Fibroblast of the aortic adventitia (primary cell): Measurements from ENCODE around the gene CREB1. TPM values are rescaled to one million over a fixed set of nuclear protein-coding genes. Genes with fewer than 3 reads are reported as not detected.

Experiments used
- DNase-seq: peaks from one replicate; pipeline ENCODE4 v3.0.0-alpha.2; 2010; ENCODE audit warnings: low read depth
- H3K4me3 ChIP-seq: 2 replicates; pipeline ENCODE4 v1.5.1; 2011; ENCODE audit warnings: low read depth, mild to moderate bottlenecking, control low read depth, low read length, moderate library complexity
- CTCF ChIP-seq: IDR thresholded peaks from 2 replicates; pipeline ENCODE4 v1.5.1; 2011; ENCODE audit warnings: mild to moderate bottlenecking, low read length, control low read depth, inconsistent platforms; ENCODE audit not compliant: insufficient read depth
- total RNA-seq: library from RNA; depleted of rRNA; stranded (reverse); fragments of >200 nt; gene quantifications from 2 replicates; pipeline ENCODE4 v1.2.3, GENCODE V29; 2012; ENCODE audit warnings: low replicate concordance

The CREB1 gene
- total RNA-seq, 1 donor = 52.4 TPM

GRCh38 chr2:207502577-207503198, 27.1 kb upstream of the CREB1 start:
- H3K4me3 ChIP-seq = no peak overlapping the region
- no peak for DNase-seq
- no peak for TF ChIP-seq CTCF

- DNase-seq = peak; percentile 66
- TF ChIP-seq CTCF = no peak
- no peak overlapping the region for H3K4me3 ChIP-seq
These were observed 26.5 kb upstream of the CREB1 start for GRCh38 chr2:207503234-207503633.

- peak overlapping the region; percentile 31 for H3K4me3 ChIP-seq
- peak; percentile 91 for DNase-seq
- peak; percentile 36 for TF ChIP-seq CTCF
These were observed 25.1 kb upstream of the CREB1 start for GRCh38 chr2:207504513-207505170.

GRCh38 chr2:207505171-207505570, 24.6 kb upstream of the CREB1 start:
- DNase-seq = peak; percentile 30
- TF ChIP-seq CTCF = no peak
- H3K4me3 ChIP-seq = no peak overlapping the region

GRCh38 chr2:207505728-207506127, 24.0 kb upstream of the CREB1 start:
- H3K4me3 ChIP-seq = no peak overlapping the region
- peak; percentile 89 for DNase-seq
- no peak for TF ChIP-seq CTCF

- no peak for DNase-seq
- TF ChIP-seq CTCF = no peak
These were observed 23.3 kb upstream of the CREB1 start for GRCh38 chr2:207506426-207506825.

GRCh38 chr2:207510148-207510547, 19.6 kb upstream of the CREB1 start:
- H3K4me3 ChIP-seq = no peak overlapping the region
- no peak for DNase-seq
- no peak for TF ChIP-seq CTCF

More at GRCh38 chr2:207506426-207506825, 23.3 kb upstream of the CREB1 start:
- no peak overlapping the region for H3K4me3 ChIP-seq
